Measurements from ENCODE around the gene ARHGAP32. TPM values are rescaled to one million over a fixed set of nuclear protein-coding genes. Genes with fewer than 3 reads are reported as not detected.

Gene ARHGAP32
- polyA plus RNA-seq, 1 of the 3 experiments (the other 2 are of a cell fraction): 4.8 TPM

DNA sequence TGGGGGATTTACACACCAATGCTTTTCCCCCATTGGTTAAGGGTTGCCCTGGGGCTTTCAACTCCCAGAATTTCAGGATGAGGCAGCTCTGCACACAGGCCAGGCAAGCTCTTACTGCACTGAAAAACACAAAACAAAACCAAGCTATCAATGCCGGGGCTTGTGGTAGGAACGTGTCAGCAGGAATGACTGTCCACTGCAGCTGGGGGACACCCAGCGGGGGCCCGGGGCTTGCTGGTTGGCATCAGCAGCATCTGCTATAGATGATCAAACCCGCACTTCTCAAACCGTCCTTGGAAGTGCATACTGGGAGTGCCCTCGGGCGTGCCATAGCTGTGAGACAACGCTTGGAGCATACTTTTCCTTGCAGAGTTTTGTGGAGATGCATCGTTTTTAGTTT, 257.2 kb downstream of the ARHGAP32 start:
- no peaks in the 10 kb centered on the region for H3K79me2 ChIP-seq (ENCODE audit: insufficient read depth)
- no peak for DNase-seq
- no peak overlapping the region for H2AFZ ChIP-seq (ENCODE audit: low read depth)
- H3F3A ChIP-seq (replicated peaks; ENCODE audit: insufficient read depth): no peaks in the 10 kb centered on the region
- peaks cover 0 to 12% of the 10 kb centered on the region in 2 experiments; a peak in 1 of 4 replicates for H3K4me1 ChIP-seq (ENCODE audit: control insufficient read depth in 1 of 2, insufficient read depth in 2 of 2, low read depth in 1 of 2, low read length in 1 of 2)
- no peak overlapping the region for H3K9ac ChIP-seq
- H3K9me2 ChIP-seq: no peaks in the 10 kb centered on the region
- TF ChIP-seq GATA2 (CRISPR knock-in tag; IDR thresholded peaks at IDR 0.05): no peak
- TF ChIP-seq TAF1 (IDR thresholded peaks at IDR 0.05; ENCODE audit: borderline replicate concordance, low read depth, low read length): no peak
- no peak for TF ChIP-seq NRF1 (IDR thresholded peaks at IDR 0.05; ENCODE audit: low read depth, low read length)
- TF ChIP-seq FOXM1 (IDR thresholded peaks at IDR 0.05; ENCODE audit: low read depth): no peak
- ChIA-PET CTCF (interaction anchor here (1.2 to 34.0 kb wide), 4 partner anchors 22 to 46 kb away, joined by 3 to 872 read pairs (median 22); partner anchors contain the start of gene KCNJ5), POLR2A (no interaction called here)
- no peak overlapping the region for H3K27ac ChIP-seq (ENCODE audit: low read depth in 2 of 2, low read length in 1 of 2)
- no peaks in the 10 kb centered on the region for H3K36me3 ChIP-seq (replicated peaks in 1 of 2; ENCODE audit: control insufficient read depth in 1 of 2, insufficient read depth in 2 of 2, low read length in 1 of 2)
- no peak overlapping the region for H3K4me2 ChIP-seq
- no peaks in the 10 kb centered on the region for H3K27me3 ChIP-seq (ENCODE audit: insufficient read depth)
- 74% methylated on average over 7 of the region's 10 CpGs for WGBS (ENCODE audit: low lambda C conversion rate)
- H3K9me3 ChIP-seq: no peaks in the 10 kb centered on the region
- H4K20me1 ChIP-seq (ENCODE audit: insufficient read depth): no peaks in the 10 kb centered on the region
- no peak overlapping the region for H3K4me3 ChIP-seq (ENCODE audit: low read depth in 2 of 2, low read length in 1 of 2)

DNA sequence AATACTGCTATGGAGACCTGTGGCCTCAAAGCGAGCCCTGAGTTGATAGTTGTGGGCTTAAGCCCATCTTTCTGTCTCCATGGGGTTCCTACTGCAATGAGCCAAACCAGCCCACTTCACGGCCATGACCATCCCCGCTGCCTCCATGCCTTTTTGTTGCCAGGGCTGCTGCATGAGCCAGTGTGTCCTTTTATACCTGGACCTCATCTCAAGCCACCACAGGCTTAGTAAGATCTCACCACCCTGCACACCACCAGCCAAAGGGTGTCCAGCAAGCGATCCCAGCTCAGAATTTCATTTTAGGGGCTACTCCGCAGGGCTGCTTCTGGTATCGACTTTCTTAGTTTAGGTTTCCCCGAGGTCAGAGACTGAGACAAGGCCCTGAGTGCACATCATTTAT, 257.8 kb downstream of the ARHGAP32 start:
- Histone ChIP-seq H4K20me1 (ENCODE audit: insufficient read depth) (no peaks in the 10 kb centered on the region), H3K79me2 (ENCODE audit: insufficient read depth) (no peaks in the 10 kb centered on the region), H3K36me3 (replicated peaks in 1 of 2; ENCODE audit: control insufficient read depth in 1 of 2, insufficient read depth in 2 of 2, low read length in 1 of 2) (no peaks in the 10 kb centered on the region), H3K4me1 (ENCODE audit: control insufficient read depth in 1 of 2, insufficient read depth in 2 of 2, low read depth in 1 of 2, low read length in 1 of 2) (peaks cover 0 to 12% of the 10 kb centered on the region in 2 experiments; a peak in 1 of 4 replicates), H3K9me3 (no peaks in the 10 kb centered on the region), H3K4me3 (ENCODE audit: low read depth in 2 of 2, low read length in 1 of 2) (no peak overlapping the region), H3K9ac (no peak overlapping the region), H2AFZ (ENCODE audit: low read depth) (no peak overlapping the region), H3K27ac (ENCODE audit: low read depth in 2 of 2, low read length in 1 of 2) (no peak overlapping the region), H3K9me2 (no peaks in the 10 kb centered on the region), H3F3A (replicated peaks; ENCODE audit: insufficient read depth) (no peaks in the 10 kb centered on the region), H3K27me3 (ENCODE audit: insufficient read depth) (no peaks in the 10 kb centered on the region), H3K4me2 (no peak overlapping the region)
- ChIA-PET CTCF (interaction anchor here (2.4 to 34.0 kb wide), 3 partner anchors 22 to 45 kb away, joined by 8 to 872 read pairs (median 36); partner anchors contain the start of gene KCNJ5), POLR2A (no interaction called here)
- TF ChIP-seq MXI1 (IDR thresholded peaks at IDR 0.05; ENCODE audit: low read depth, low read length): no peak
- WGBS (ENCODE audit: low lambda C conversion rate): 76% methylated on average over 7 of the region's 7 CpGs
- DNase-seq: no peak

DNA sequence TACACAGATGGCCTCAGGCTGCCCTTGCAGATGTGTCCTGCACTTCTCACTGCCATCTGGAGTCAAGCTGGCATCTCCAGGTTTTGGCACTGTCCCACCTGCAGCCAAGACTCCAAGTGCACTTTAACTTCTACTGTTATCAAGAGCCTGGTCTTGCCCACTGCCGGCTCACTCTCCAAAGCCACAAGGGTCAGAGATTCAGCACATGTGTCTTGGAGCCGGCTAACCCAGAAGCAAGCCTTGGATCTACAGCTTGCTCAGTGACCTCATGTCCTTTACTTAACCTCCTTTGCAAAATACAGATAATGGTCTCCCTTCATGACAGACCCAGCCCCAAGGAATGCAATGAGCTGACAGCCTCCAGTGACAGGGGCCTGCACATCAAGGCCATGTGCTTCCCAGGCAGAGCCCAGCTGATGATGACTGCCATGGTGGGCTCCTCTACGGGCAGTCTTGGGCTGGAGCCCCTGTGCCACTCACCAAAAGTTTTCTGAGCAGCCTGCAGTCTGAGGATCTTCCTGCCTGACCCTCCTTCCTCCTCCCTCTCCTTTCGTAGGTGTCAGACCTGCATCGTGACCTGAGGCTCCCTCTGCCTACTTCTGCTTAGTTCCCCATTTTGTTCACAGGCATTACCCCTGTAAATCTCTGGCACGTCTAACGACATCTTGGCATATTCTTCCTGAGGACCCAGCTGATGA, 258.5 kb downstream of the ARHGAP32 start:
- CTCF ChIA-PET: interaction anchor here (0.8 to 34.0 kb wide), 4 partner anchors 10 to 44 kb away, joined by 3 to 872 read pairs (median 22); partner anchors contain the start of gene KCNJ5
- 72% methylated on average over 5 of the region's 7 CpGs for WGBS (ENCODE audit: low lambda C conversion rate)

More for the DNA sequence above, 258.5 kb downstream of the ARHGAP32 start:
- no peaks in the 10 kb centered on the region for H3F3A ChIP-seq (replicated peaks; ENCODE audit: insufficient read depth)
- TF ChIP-seq GABPA (IDR thresholded peaks at IDR 0.05; ENCODE audit: low read depth) (no peak), RFX5 (IDR thresholded peaks at IDR 0.05; ENCODE audit: low read length) (no peak), RXRA (IDR thresholded peaks at IDR 0.05; ENCODE audit: borderline replicate concordance, low read depth) (no peak), FOXJ3 (CRISPR knock-in tag; IDR thresholded peaks at IDR 0.05) (no peak), FOSL2 (IDR thresholded peaks at IDR 0.05; ENCODE audit: borderline replicate concordance, low read depth) (no peak), TEAD4 (IDR thresholded peaks at IDR 0.05; ENCODE audit: borderline replicate concordance, insufficient read depth) (no peak), RCOR1 (IDR thresholded peaks at IDR 0.05; ENCODE audit: low read length) (no peak), MEF2A (IDR thresholded peaks at IDR 0.05; ENCODE audit: borderline replicate concordance, low read depth) (no peak), TCF12 (IDR thresholded peaks at IDR 0.05) (no peak), MXI1 (IDR thresholded peaks at IDR 0.05; ENCODE audit: low read depth, low read length) (no peak; the same call in 1 of the 2 replicates), TAF1 (IDR thresholded peaks at IDR 0.05; ENCODE audit: borderline replicate concordance, low read depth, low read length) (no peak), EZH2phosphoT487 (IDR thresholded peaks at IDR 0.05; ENCODE audit: borderline replicate concordance, low read depth) (no peak), YY1 (IDR thresholded peaks at IDR 0.05; ENCODE audit: low read depth) (no peak), FOXM1 (IDR thresholded peaks at IDR 0.05; ENCODE audit: low read depth) (no peak)
- TF ChIP-seq, protein P1, sequence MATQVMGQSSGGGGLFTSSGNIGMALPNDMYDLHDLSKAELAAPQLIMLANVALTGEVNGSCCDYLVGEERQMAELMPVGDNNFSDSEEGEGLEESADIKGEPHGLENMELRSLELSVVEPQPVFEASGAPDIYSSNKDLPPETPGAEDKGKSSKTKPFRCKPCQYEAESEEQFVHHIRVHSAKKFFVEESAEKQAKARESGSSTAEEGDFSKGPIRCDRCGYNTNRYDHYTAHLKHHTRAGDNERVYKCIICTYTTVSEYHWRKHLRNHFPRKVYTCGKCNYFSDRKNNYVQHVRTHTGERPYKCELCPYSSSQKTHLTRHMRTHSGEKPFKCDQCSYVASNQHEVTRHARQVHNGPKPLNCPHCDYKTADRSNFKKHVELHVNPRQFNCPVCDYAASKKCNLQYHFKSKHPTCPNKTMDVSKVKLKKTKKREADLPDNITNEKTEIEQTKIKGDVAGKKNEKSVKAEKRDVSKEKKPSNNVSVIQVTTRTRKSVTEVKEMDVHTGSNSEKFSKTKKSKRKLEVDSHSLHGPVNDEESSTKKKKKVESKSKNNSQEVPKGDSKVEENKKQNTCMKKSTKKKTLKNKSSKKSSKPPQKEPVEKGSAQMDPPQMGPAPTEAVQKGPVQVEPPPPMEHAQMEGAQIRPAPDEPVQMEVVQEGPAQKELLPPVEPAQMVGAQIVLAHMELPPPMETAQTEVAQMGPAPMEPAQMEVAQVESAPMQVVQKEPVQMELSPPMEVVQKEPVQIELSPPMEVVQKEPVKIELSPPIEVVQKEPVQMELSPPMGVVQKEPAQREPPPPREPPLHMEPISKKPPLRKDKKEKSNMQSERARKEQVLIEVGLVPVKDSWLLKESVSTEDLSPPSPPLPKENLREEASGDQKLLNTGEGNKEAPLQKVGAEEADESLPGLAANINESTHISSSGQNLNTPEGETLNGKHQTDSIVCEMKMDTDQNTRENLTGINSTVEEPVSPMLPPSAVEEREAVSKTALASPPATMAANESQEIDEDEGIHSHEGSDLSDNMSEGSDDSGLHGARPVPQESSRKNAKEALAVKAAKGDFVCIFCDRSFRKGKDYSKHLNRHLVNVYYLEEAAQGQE (IDR thresholded peaks at IDR 0.05; ENCODE audit: low read depth, low read length): no peak
- TF ChIP-seq, protein P2, sequence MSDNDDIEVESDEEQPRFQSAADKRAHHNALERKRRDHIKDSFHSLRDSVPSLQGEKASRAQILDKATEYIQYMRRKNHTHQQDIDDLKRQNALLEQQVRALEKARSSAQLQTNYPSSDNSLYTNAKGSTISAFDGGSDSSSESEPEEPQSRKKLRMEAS (IDR thresholded peaks at IDR 0.05; ENCODE audit: low read depth): no peak
- H3K9me2 ChIP-seq: no peaks in the 10 kb centered on the region
- no peak for DNase-seq
- H3K9ac ChIP-seq: no peak overlapping the region
- POLR2A ChIA-PET: no interaction called here
- peaks cover 0 to 12% of the 10 kb centered on the region in 2 experiments; a peak in 1 of 4 replicates for H3K4me1 ChIP-seq (ENCODE audit: control insufficient read depth in 1 of 2, insufficient read depth in 2 of 2, low read depth in 1 of 2, low read length in 1 of 2)
- no peak overlapping the region for H2AFZ ChIP-seq (ENCODE audit: low read depth)
- H3K79me2 ChIP-seq (ENCODE audit: insufficient read depth): no peaks in the 10 kb centered on the region
- no peak overlapping the region for H3K4me2 ChIP-seq
- H3K4me3 ChIP-seq (ENCODE audit: low read depth in 2 of 2, low read length in 1 of 2): no peak overlapping the region
- H3K9me3 ChIP-seq: no peaks in the 10 kb centered on the region
- H3K27me3 ChIP-seq (ENCODE audit: insufficient read depth): no peaks in the 10 kb centered on the region
- H3K27ac ChIP-seq (ENCODE audit: low read depth in 2 of 2, low read length in 1 of 2): no peak overlapping the region
- no peaks in the 10 kb centered on the region for H3K36me3 ChIP-seq (replicated peaks in 1 of 2; ENCODE audit: control insufficient read depth in 1 of 2, insufficient read depth in 2 of 2, low read length in 1 of 2)
- no peaks in the 10 kb centered on the region for H4K20me1 ChIP-seq (ENCODE audit: insufficient read depth)
